ENCODE data around the gene SCNN1A. TPM values are rescaled to one million over a fixed set of nuclear protein-coding genes. Genes with fewer than 3 reads are reported as not detected.
A peak's percentile ranks its signal among the peaks of the same experiment; 100 is the strongest.

Gene SCNN1A
- total and polyA plus RNA-seq, 2 of the 13 experiments (the other 11 are each of a cell fraction or from before 2014, with no cell fraction given) = 1.5 to 14.6 TPM

- TF ChIP-seq ZBTB4 (CRISPR knock-in tag; IDR thresholded peaks at IDR 0.05; ENCODE audit: borderline replicate concordance) (no peak), ZFP91 (CRISPR knock-in tag; IDR thresholded peaks at IDR 0.05; ENCODE audit: borderline replicate concordance) (peak; percentile 5; the same call in 1 of the 2 replicates), KMT2A (CRISPR knock-in tag; IDR thresholded peaks at IDR 0.05) (no peak), MEIS2 (CRISPR knock-in tag; IDR thresholded peaks at IDR 0.05) (no peak), DBP (CRISPR knock-in tag; IDR thresholded peaks at IDR 0.05; ENCODE audit: not compliant biosample characterization) (no peak), BORCS8-MEF2B (CRISPR knock-in tag; IDR thresholded peaks at IDR 0.05) (0 out of 2 replicates have a peak, but pooled peaks have one; percentile 21), BRD4 (CRISPR knock-in tag; IDR thresholded peaks at IDR 0.05) (no peak), MTA1 (CRISPR knock-in tag; IDR thresholded peaks at IDR 0.05; ENCODE audit: borderline replicate concordance) (0 out of 2 replicates have a peak, but pooled peaks have one; percentile 40), THAP11 (CRISPR knock-in tag; IDR thresholded peaks at IDR 0.05) (no peak), MLXIP (CRISPR knock-in tag; IDR thresholded peaks at IDR 0.05; ENCODE audit: borderline replicate concordance) (no peak), ZNF274 (CRISPR knock-in tag; IDR thresholded peaks at IDR 0.05) (no peak), POGK (CRISPR knock-in tag; conservative IDR thresholded peaks at IDR 0.05) (no peak), HDAC1 (CRISPR knock-in tag; IDR thresholded peaks at IDR 0.05) (no peak), ZNF605 (CRISPR knock-in tag; IDR thresholded peaks at IDR 0.05) (no peak), GABPB1 (CRISPR knock-in tag; IDR thresholded peaks at IDR 0.05) (peak; percentile 25; the same call in 1 of the 2 replicates), FIP1L1 (IDR thresholded peaks at IDR 0.05; ENCODE audit: borderline replicate concordance, insufficient read depth, low read depth, low read length) (no peak), MXD4 (CRISPR knock-in tag; IDR thresholded peaks at IDR 0.05) (peak; percentile 44; the same call in 1 of the 2 replicates), MBD4 (IDR thresholded peaks at IDR 0.05; ENCODE audit: borderline replicate concordance, low read length) (no peak)
These were observed 1.2 kb downstream of the SCNN1A start (continued) for GRCh38 chr12:6374028-6374785.

Measured in HepG2 (cell line).